Panc1 (cell line): ENCODE data around the gene LYPD4. TPM values are rescaled to one million over a fixed set of nuclear protein-coding genes. Genes with fewer than 3 reads are reported as not detected.

Source experiments
- ATAC-seq: fragments of 200-7000 bp; cut with Tn5 transposase; 2 replicates; pipeline ENCODE4 v1.9.1; 2020; ENCODE audit warnings: mild to moderate bottlenecking, moderate library complexity
- BruUV-seq: library from RNA; stranded (reverse); fragments of 400-500 nt; replicated peaks from 2 replicates; lab custom pipeline; 2021; lab: Mats Ljungman, UMichigan
- CTCF ChIA-PET: fragments of 300-600 bp; sonication (Branson Sonifier 250); formaldehyde crosslinking; loops from one replicate; lab custom pipeline; 2022; ENCODE audit warnings: antibody characterized with exemption; lab: Charles Lee
- POLR2A ChIA-PET: fragments of 300-600 bp; sonication (Branson Sonifier 250); formaldehyde crosslinking; loops from one replicate; lab custom pipeline; 2022; ENCODE audit warnings: antibody characterized with exemption; lab: Charles Lee
- DNase-seq: peaks from one replicate; pipeline ENCODE4 v3.0.0-alpha.2; 2010; ENCODE audit warnings: low read depth, low spot score
- H3K27ac ChIP-seq: 2 replicates; pipeline ENCODE4 v1.5.1; 2011; ENCODE audit warnings: mild to moderate bottlenecking, low read length, inconsistent platforms
- H3K27me3 ChIP-seq: fragments of 200-500 bp; sonication (Bioruptor generic); 2 replicates; pipeline ENCODE4 v1.6.0; 2014; ENCODE audit warnings: low read length, inconsistent platforms; ENCODE audit not compliant: control insufficient read depth, insufficient read depth
- H3K36me3 ChIP-seq: fragments of 200-500 bp; sonication (Bioruptor generic); 2 replicates; pipeline ENCODE4 v1.5.1; 2014; ENCODE audit warnings: inconsistent platforms, mild to moderate bottlenecking, low read length, moderate library complexity; ENCODE audit not compliant: control insufficient read depth, insufficient read depth
- H3K4me1 ChIP-seq: 2 replicates; pipeline ENCODE4 v1.5.1; 2011; ENCODE audit warnings: inconsistent platforms, mild to moderate bottlenecking, low read length, moderate library complexity; ENCODE audit not compliant: control insufficient read depth, insufficient read depth
- H3K4me3 ChIP-seq, 2 experiments: 2 replicates each; pipeline ENCODE4 v1.5.1; 2011 to 2012; ENCODE audit warnings: low read depth in 2 of 2, low read length in 2 of 2, mild to moderate bottlenecking in 2 of 2, inconsistent platforms in 1 of 2, moderate library complexity in 1 of 2
- H3K9me3 ChIP-seq: fragments of 200-500 bp; sonication (Bioruptor generic); 2 replicates; pipeline ENCODE4 v1.5.1; 2014; ENCODE audit warnings: low read depth, mild to moderate bottlenecking, inconsistent platforms, low read length, moderate library complexity; ENCODE audit not compliant: control insufficient read depth, insufficient read depth
- POLR2AphosphoS5 ChIP-seq: IDR thresholded peaks from 2 replicates; pipeline ENCODE4 v1.6.1; 2012; ENCODE audit warnings: mild to moderate bottlenecking, low read depth, low read length, moderate library complexity
- SIN3A ChIP-seq: IDR thresholded peaks from 2 replicates; pipeline ENCODE4 v1.6.1; 2012; ENCODE audit warnings: low read depth, mild to moderate bottlenecking, low read length, moderate library complexity, borderline replicate concordance; ENCODE audit not compliant: insufficient read depth
- TCF7L2 ChIP-seq: IDR thresholded peaks from 2 replicates; pipeline ENCODE4 v1.6.1; 2011; ENCODE audit warnings: mild to moderate bottlenecking, low read depth, low read length, inconsistent platforms
- in situ Hi-C: cut with HindIII; loops from 2 replicates; pipeline ENCODE4 v1.10.0; 2016; ENCODE audit warnings: low sequenced_read_pairs, low pct_unique_long_range_greater_than_20kb
- intact Hi-C: fragments of 100-400 bp; cut with micrococcal nuclease; formaldehyde crosslinking; loops from one replicate; pipeline ENCODE4 v1.10.0; 2022; ENCODE audit not compliant: unreplicated experiment
- total RNA-seq: library from RNA; stranded (reverse); gene quantifications from one replicate; pipeline ENCODE4 v1.2.1, GENCODE V29; 2021; ENCODE audit not compliant: unreplicated experiment
- TF ChIP-seq, protein P1 (sequence below), 2 experiments: IDR thresholded peaks; 2 replicates each; pipeline ENCODE4 v1.6.1; 2011 to 2012; ENCODE audit warnings: low read depth in 2 of 2, control low read depth in 1 of 2, low read length in 1 of 2, mild to moderate bottlenecking in 1 of 2, moderate library complexity in 1 of 2; ENCODE audit not compliant: insufficient read depth in 1 of 2
- TF ChIP-seq, protein P2 (sequence below): fragments of 450-650 bp; IDR thresholded peaks from 2 replicates; pipeline ENCODE4 v1.5.1; 2017; ENCODE audit warnings: mild to moderate bottlenecking

The LYPD4 gene
- total RNA-seq, 1 experiment from 2014 or later = not detected

DNA sequence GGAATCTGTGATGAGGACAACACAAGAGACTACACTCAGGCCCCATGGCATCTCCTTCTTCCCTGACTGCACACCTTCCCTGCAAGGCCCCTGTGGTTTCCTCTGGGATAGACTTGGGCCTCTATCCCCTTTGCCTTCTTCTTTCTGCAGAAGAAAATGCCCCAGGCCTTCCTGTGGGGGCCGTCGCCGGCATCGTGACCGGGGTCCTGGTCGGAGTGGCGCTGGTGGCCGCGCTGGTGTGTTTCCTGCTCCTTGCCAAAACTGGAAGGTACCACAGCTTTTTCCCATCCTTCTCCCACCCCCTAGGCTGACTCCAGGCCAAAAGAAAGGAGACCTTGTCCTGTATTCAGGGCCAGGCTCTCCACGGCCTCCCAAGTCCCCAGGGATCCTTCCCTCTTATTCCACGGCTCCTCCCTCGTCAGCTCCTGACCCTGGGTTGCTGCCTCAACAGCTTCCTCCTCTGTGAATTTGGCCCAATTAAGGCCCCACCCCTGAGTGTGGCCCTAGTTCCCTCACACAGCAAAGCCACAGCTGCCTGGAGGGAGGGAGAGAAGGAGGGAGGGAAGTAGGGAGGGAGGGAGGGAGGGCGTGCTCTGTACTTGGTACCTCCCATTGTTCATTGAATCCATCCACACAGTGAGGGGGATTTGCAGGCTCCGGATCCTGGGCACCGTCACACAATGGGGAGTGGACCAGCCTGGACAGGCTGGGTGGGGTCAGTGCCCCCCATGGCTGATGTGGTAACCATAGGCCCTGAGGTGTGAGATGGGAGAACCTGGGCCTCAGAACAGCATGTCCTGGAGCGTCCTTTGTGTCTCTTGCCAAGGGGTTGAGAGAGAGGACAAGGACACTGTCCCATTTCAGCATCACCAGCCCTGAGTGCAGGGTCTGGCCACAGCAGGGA lies 35.6 kb downstream of the LYPD4 start:
- no peaks in the 10 kb centered on the region for H3K36me3 ChIP-seq
- H3K27me3 ChIP-seq = no peaks in the 10 kb centered on the region
- H3K4me1 ChIP-seq = no peaks in the 10 kb centered on the region
- in situ Hi-C loops = no loop called here
- intact Hi-C loops = no loop called here
- no peak overlapping the region for H3K27ac ChIP-seq
- ATAC-seq (no peak), DNase-seq (no peak)
- ChIA-PET CTCF (no interaction called here), POLR2A (no interaction called here)
- no peak for TF ChIP-seq POLR2AphosphoS5
- no peak for TF ChIP-seq SIN3A
- TF ChIP-seq TCF7L2 = no peak
- TF ChIP-seq, protein P1, sequence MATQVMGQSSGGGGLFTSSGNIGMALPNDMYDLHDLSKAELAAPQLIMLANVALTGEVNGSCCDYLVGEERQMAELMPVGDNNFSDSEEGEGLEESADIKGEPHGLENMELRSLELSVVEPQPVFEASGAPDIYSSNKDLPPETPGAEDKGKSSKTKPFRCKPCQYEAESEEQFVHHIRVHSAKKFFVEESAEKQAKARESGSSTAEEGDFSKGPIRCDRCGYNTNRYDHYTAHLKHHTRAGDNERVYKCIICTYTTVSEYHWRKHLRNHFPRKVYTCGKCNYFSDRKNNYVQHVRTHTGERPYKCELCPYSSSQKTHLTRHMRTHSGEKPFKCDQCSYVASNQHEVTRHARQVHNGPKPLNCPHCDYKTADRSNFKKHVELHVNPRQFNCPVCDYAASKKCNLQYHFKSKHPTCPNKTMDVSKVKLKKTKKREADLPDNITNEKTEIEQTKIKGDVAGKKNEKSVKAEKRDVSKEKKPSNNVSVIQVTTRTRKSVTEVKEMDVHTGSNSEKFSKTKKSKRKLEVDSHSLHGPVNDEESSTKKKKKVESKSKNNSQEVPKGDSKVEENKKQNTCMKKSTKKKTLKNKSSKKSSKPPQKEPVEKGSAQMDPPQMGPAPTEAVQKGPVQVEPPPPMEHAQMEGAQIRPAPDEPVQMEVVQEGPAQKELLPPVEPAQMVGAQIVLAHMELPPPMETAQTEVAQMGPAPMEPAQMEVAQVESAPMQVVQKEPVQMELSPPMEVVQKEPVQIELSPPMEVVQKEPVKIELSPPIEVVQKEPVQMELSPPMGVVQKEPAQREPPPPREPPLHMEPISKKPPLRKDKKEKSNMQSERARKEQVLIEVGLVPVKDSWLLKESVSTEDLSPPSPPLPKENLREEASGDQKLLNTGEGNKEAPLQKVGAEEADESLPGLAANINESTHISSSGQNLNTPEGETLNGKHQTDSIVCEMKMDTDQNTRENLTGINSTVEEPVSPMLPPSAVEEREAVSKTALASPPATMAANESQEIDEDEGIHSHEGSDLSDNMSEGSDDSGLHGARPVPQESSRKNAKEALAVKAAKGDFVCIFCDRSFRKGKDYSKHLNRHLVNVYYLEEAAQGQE (IDR thresholded peaks at IDR 0.05; ENCODE audit: insufficient read depth in 1 of 2, low read depth in 2 of 2, low read length in 1 of 2) = no peak
- TF ChIP-seq, protein P2, sequence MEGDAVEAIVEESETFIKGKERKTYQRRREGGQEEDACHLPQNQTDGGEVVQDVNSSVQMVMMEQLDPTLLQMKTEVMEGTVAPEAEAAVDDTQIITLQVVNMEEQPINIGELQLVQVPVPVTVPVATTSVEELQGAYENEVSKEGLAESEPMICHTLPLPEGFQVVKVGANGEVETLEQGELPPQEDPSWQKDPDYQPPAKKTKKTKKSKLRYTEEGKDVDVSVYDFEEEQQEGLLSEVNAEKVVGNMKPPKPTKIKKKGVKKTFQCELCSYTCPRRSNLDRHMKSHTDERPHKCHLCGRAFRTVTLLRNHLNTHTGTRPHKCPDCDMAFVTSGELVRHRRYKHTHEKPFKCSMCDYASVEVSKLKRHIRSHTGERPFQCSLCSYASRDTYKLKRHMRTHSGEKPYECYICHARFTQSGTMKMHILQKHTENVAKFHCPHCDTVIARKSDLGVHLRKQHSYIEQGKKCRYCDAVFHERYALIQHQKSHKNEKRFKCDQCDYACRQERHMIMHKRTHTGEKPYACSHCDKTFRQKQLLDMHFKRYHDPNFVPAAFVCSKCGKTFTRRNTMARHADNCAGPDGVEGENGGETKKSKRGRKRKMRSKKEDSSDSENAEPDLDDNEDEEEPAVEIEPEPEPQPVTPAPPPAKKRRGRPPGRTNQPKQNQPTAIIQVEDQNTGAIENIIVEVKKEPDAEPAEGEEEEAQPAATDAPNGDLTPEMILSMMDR = no peak
- BruUV-seq = no TSS peak
- no peaks in the 10 kb centered on the region for H3K9me3 ChIP-seq
- no peak overlapping the region for H3K4me3 ChIP-seq

DNA sequence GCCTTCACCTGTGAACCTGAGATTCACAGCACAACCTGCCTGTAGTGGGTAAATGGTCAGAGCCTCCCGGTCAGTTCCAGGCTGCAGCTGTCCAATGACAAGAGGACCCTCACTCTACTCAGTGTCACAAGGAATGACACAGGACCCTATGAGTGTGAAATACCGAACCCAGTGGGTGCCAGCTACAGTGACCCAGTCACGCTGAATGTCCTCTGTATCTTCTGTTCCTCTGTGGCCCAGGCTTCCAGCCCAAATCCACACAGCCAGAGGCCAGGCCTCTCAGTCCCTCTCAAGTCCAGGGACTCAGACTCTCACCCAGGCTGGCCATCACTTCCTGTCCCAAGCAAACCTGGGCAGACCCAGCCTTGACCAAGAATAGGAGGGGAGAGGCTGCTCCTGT lies 37.3 kb downstream of the LYPD4 start:
- intact Hi-C loops (no loop called here), in situ Hi-C loops (no loop called here)
- H3K27ac ChIP-seq = no peak overlapping the region
- ATAC-seq = no peak
- no peaks in the 10 kb centered on the region for H3K9me3 ChIP-seq
- BruUV-seq = no TSS peak
- CTCF ChIA-PET = no interaction called here
- no peaks in the 10 kb centered on the region for H3K36me3 ChIP-seq
- H3K4me3 ChIP-seq = no peak overlapping the region
- TF ChIP-seq TCF7L2 = no peak
- H3K27me3 ChIP-seq = no peaks in the 10 kb centered on the region
- DNase-seq = no peak
- POLR2A ChIA-PET = no interaction called here
- H3K4me1 ChIP-seq = no peaks in the 10 kb centered on the region

DNA sequence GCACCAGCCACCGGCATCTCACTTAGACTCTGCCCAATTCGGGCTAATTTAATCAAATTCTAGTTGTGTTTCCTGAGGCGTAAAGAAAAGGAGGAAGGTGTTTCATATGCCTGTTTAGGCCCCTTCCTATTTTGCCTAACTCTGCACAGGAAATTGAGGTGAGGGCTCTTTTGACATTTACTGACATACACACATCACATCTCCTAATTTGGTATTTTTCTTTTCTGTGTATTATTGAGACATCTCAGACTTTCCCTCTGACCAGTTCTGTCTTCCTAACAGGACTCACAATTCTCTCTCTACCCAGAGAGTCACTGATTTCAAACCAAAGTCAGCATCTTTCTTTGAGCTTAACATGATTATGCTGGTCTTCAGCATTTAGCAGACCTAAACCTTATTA lies 40.1 kb downstream of the LYPD4 start:
- H3K9me3 ChIP-seq = no peaks in the 10 kb centered on the region
- no TSS peak for BruUV-seq
- ATAC-seq (no peak), DNase-seq (no peak)
- POLR2A ChIA-PET = interaction anchor here (0.7 kb wide), 1 partner anchor 432 kb away, joined by 4 read pairs; no protein-coding TSS in a partner anchor
- H3K4me3 ChIP-seq = no peak overlapping the region
- CTCF ChIA-PET = no interaction called here
- intact Hi-C loops = no loop called here
- in situ Hi-C loops = no loop called here
- H3K27ac ChIP-seq = no peak overlapping the region
- no peaks in the 10 kb centered on the region for H3K36me3 ChIP-seq
- TF ChIP-seq, protein P2 = no peak
- TF ChIP-seq POLR2AphosphoS5 = no peak
- TF ChIP-seq TCF7L2 = no peak
- H3K27me3 ChIP-seq = no peaks in the 10 kb centered on the region
- no peaks in the 10 kb centered on the region for H3K4me1 ChIP-seq
